A549 (cell line): ENCODE results near the gene PPM1H.

Experiments used
- CBX8 ChIP-seq: fragments of 200-600 bp; sonication (generic); IDR thresholded peaks from 2 replicates; pipeline ENCODE4 v1.6.1; 2016
- CEBPB ChIP-seq, 2 experiments: fragments of >200 bp in 1 of 2; sonication (Bioruptor Twin) in 1 of 2; formaldehyde crosslinking in 1 of 2; IDR thresholded peaks; 2 replicates each; pipeline ENCODE4 v1.6.1; 2012 to 2016
- CHD2 ChIP-seq: fragments of 150-350 bp; IDR thresholded peaks from 2 replicates; pipeline ENCODE4 v1.6.1; 2014; ENCODE audit warnings: low read length; ENCODE audit not compliant: partially characterized antibody
- EP300 ChIP-seq, 2 experiments: fragments of >200 bp; sonication (Bioruptor Twin); formaldehyde crosslinking; IDR thresholded peaks; 2 replicates in 1 of 2; 3 replicates in 1 of 2; pipeline ENCODE4 v1.6.1; 2016 to 2017
- HDAC2 ChIP-seq: fragments of 200-600 bp; sonication (generic); IDR thresholded peaks from 2 replicates; pipeline ENCODE4 v1.6.1; 2016
- HOXB13 ChIP-seq: fragments of 250-450 bp; sonication (Bioruptor Pico); IDR thresholded peaks from 2 replicates; pipeline ENCODE4 v1.5.0; 2020; ENCODE audit warnings: low read depth, mild to moderate bottlenecking, moderate library complexity
- NPAS2 ChIP-seq: fragments of 250-450 bp; sonication (Bioruptor Pico); IDR thresholded peaks from 2 replicates; pipeline ENCODE4 v1.8.0; 2022; ENCODE audit warnings: mild to moderate bottlenecking, moderate library complexity, borderline replicate concordance
- POLR2A ChIP-seq: IDR thresholded peaks from 2 replicates; pipeline ENCODE4 v1.6.1; 2012; ENCODE audit warnings: mild to moderate bottlenecking, low read length
- POLR2AphosphoS2 ChIP-seq: conservative IDR thresholded peaks from 2 replicates; pipeline ENCODE4 v1.6.1; 2012; ENCODE audit warnings: low read length, improper control_type of control experiment, inconsistent platforms
- RFX5 ChIP-seq: fragments of 450-650 bp; IDR thresholded peaks from 2 replicates; pipeline ENCODE4 v1.7.1; 2014; ENCODE audit warnings: antibody characterized with exemption, mild to moderate bottlenecking, moderate library complexity
- TF ChIP-seq, protein P1 (sequence below): fragments of >200 bp; sonication (Bioruptor Twin); formaldehyde crosslinking; IDR thresholded peaks from 3 replicates; pipeline ENCODE4 v1.5.1; 2016
- TF ChIP-seq, protein P2 (sequence below): IDR thresholded peaks from 2 replicates; pipeline ENCODE4 v1.6.1; 2012
- TF ChIP-seq, protein P3 (sequence below): IDR thresholded peaks from 2 replicates; pipeline ENCODE4 v1.6.1; 2012

DNA sequence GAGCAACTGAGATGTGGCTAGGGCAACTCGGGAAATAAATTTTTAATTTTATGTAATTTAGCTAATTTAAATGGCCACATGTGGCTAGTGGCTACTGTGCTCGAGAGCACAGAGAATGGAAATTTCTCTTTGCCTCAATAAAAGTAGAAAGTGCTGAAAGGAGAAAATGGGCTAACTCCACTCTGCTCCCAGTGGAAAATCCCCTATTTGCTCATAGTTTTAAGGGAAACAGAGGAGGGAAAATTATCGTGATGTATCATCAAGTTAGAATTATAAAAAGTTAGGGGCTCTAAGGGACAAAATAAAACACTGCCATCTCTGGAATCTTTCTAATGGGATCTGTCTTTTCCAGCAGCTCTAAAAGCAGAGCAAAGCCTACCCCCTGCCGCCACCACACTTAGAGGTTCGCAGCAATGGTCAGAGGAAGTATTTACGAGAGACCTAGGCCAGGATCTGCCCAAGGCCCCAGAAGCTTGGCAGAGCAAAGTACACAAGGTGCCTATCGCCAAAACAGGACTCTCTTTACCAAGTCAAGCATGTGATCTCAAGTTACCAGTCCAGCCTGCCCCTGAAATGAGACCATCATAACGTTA, 220.7 kb downstream of the PPM1H start:
- TF ChIP-seq, protein P1, sequence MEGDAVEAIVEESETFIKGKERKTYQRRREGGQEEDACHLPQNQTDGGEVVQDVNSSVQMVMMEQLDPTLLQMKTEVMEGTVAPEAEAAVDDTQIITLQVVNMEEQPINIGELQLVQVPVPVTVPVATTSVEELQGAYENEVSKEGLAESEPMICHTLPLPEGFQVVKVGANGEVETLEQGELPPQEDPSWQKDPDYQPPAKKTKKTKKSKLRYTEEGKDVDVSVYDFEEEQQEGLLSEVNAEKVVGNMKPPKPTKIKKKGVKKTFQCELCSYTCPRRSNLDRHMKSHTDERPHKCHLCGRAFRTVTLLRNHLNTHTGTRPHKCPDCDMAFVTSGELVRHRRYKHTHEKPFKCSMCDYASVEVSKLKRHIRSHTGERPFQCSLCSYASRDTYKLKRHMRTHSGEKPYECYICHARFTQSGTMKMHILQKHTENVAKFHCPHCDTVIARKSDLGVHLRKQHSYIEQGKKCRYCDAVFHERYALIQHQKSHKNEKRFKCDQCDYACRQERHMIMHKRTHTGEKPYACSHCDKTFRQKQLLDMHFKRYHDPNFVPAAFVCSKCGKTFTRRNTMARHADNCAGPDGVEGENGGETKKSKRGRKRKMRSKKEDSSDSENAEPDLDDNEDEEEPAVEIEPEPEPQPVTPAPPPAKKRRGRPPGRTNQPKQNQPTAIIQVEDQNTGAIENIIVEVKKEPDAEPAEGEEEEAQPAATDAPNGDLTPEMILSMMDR, result no peak
- TF ChIP-seq EP300 (IDR thresholded peaks at IDR 0.05), result no peak
- no peak for TF ChIP-seq NPAS2 (CRISPR knock-in tag)
- TF ChIP-seq, protein P2, sequence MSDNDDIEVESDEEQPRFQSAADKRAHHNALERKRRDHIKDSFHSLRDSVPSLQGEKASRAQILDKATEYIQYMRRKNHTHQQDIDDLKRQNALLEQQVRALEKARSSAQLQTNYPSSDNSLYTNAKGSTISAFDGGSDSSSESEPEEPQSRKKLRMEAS, result 0 out of 2 replicates have a peak, but pooled peaks have one; percentile 0
- TF ChIP-seq RFX5, result no peak
- TF ChIP-seq POLR2A, result no peak
- TF ChIP-seq HOXB13 (CRISPR knock-in tag), result no peak
- TF ChIP-seq, protein P3, sequence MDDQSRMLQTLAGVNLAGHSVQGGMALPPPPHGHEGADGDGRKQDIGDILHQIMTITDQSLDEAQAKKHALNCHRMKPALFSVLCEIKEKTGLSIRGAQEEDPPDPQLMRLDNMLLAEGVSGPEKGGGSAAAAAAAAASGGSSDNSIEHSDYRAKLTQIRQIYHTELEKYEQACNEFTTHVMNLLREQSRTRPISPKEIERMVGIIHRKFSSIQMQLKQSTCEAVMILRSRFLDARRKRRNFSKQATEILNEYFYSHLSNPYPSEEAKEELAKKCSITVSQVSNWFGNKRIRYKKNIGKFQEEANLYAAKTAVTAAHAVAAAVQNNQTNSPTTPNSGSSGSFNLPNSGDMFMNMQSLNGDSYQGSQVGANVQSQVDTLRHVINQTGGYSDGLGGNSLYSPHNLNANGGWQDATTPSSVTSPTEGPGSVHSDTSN, result no peak
- no peak for TF ChIP-seq CEBPB (IDR thresholded peaks at IDR 0.05)
- TF ChIP-seq HDAC2, result no peak
- no peak for TF ChIP-seq POLR2AphosphoS2
- no peak for TF ChIP-seq CHD2
- no peak for TF ChIP-seq CBX8
